K562 (cell line): ENCODE measurements around the gene PRKAG1. TPM values are rescaled to one million over a fixed set of nuclear protein-coding genes. Genes with fewer than 3 reads are reported as not detected.

Experiments used
- ATAC-seq: fragments of 200-7000 bp; cut with Tn5 transposase; 3 replicates; pipeline ENCODE4 v1.9.1; 2020; ENCODE audit warnings: moderate library complexity
- BruUV-seq: library from RNA; stranded (reverse); fragments of 400-500 nt; replicated peaks from 2 replicates; lab custom pipeline; 2021; lab: Mats Ljungman, UMichigan
- CTCF ChIA-PET: fragments of 300-600 bp; formaldehyde crosslinking; extraction: SDS; loops from one replicate; lab custom pipeline; 2021; ENCODE audit warnings: low intra/inter-chr PET ratio; lab: Yijun Ruan, JAX
- POLR2A ChIA-PET: fragments of 300-600, 350-650 bp; sonication (Branson Sonifier 250); formaldehyde crosslinking; extraction: SDS; loops from one replicate; lab custom pipeline; 2021; ENCODE audit warnings: antibody characterized with exemption, inconsistent platforms; lab: Yijun Ruan, JAX
- DNase-seq, 4 experiments: peaks; one replicate each; pipeline versions ENCODE4 v3.0.0 to v3.0.0-alpha.2; 2011 to 2018; ENCODE audit warnings: low spot score in 3 of 4, mixed read lengths in 3 of 4; ENCODE audit errors: extremely low read depth in 1 of 4
- FAIRE-seq: peaks from 2 replicates; lab custom pipeline; 2011; peaks lifted over from hg19 to GRCh38; lab: Jason Lieb, UNC
- H2AFZ ChIP-seq: 2 replicates; pipeline ENCODE4 v1.6.0; 2011; ENCODE audit warnings: low read depth, low read length, control low read depth, inconsistent platforms
- H3K27ac ChIP-seq: fragments of 200-600 bp; 3 replicates; pipeline ENCODE4 v1.8.0; 2011; ENCODE audit warnings: low read depth, mild to moderate bottlenecking, control low read depth, inconsistent platforms, low read length, moderate library complexity, mixed read lengths; ENCODE audit errors: extremely low read depth
- H3K27me3 ChIP-seq, 2 experiments: fragments of 300-600 bp in 1 of 2; 2 replicates in 1 of 2; 3 replicates in 1 of 2; pipeline versions ENCODE4 v1.6.0 to v1.8.0; 2011; ENCODE audit warnings: inconsistent platforms in 2 of 2, low read length in 2 of 2, mild to moderate bottlenecking in 1 of 2, mixed read lengths in 1 of 2, moderate library complexity in 1 of 2; ENCODE audit not compliant: control insufficient read depth in 2 of 2, insufficient read depth in 2 of 2
- H3K36me3 ChIP-seq: fragments of 300-600 bp; 3 replicates; pipeline ENCODE4 v1.8.0; 2011; ENCODE audit warnings: mild to moderate bottlenecking, low read length, inconsistent platforms; ENCODE audit not compliant: control insufficient read depth, insufficient read depth
- H3K4me1 ChIP-seq, 2 experiments: fragments of 200-600 bp in 1 of 2; replicated peaks in 1 of 2; 2 replicates in 1 of 2; 3 replicates in 1 of 2; pipeline versions ENCODE4 v1.5.1 to v1.8.0; 2011; ENCODE audit warnings: inconsistent platforms in 2 of 2, low read length in 2 of 2, mild to moderate bottlenecking in 1 of 2, mixed read lengths in 1 of 2, moderate library complexity in 1 of 2; ENCODE audit not compliant: control insufficient read depth in 2 of 2, insufficient read depth in 2 of 2
- H3K4me2 ChIP-seq: 2 replicates; pipeline ENCODE4 v1.6.1; 2011; ENCODE audit warnings: low read length, control low read depth, inconsistent platforms, mixed read lengths; ENCODE audit not compliant: insufficient read depth
- H3K4me3 ChIP-seq: fragments of 200-600 bp; sonication (generic), shearing (Covaris generic); 2 replicates; pipeline ENCODE4 v1.5.1; 2016; ENCODE audit warnings: control low read depth, inconsistent platforms
- H3K79me2 ChIP-seq: fragments of 200-600 bp; 3 replicates; pipeline ENCODE4 v1.8.0; 2011; ENCODE audit warnings: low read length, inconsistent platforms; ENCODE audit not compliant: control insufficient read depth, insufficient read depth
- H3K9ac ChIP-seq, 2 experiments: 2 replicates each; pipeline versions ENCODE4 v1.6.0 to v1.6.1; 2011; ENCODE audit warnings: low read depth in 2 of 2, low read length in 2 of 2, control low read depth in 1 of 2, inconsistent platforms in 1 of 2, mild to moderate bottlenecking in 1 of 2, mixed read lengths in 1 of 2; ENCODE audit not compliant: insufficient read depth in 1 of 2
- H3K9me1 ChIP-seq: one replicate; pipeline ENCODE4 v1.6.0; 2011; ENCODE audit warnings: inconsistent platforms, mild to moderate bottlenecking, low read length, moderate library complexity; ENCODE audit not compliant: control insufficient read depth, insufficient read depth
- H3K9me3 ChIP-seq: replicated peaks from 2 replicates; pipeline ENCODE4 v1.5.1; 2011; ENCODE audit warnings: low read depth, low read length, inconsistent platforms; ENCODE audit not compliant: control insufficient read depth, insufficient read depth
- H4K20me1 ChIP-seq: replicated peaks from 2 replicates; pipeline ENCODE4 v1.6.1; 2011; ENCODE audit warnings: low read length, inconsistent platforms, mixed read lengths; ENCODE audit not compliant: control insufficient read depth, insufficient read depth
- C11orf30 ChIP-seq: fragments of 450-650 bp; IDR thresholded peaks from 2 replicates; pipeline ENCODE4 v1.6.1; 2016; ENCODE audit warnings: low read depth, mild to moderate bottlenecking
- CEBPB ChIP-seq: fragments of 450-650 bp; IDR thresholded peaks from 2 replicates; pipeline ENCODE4 v1.6.1; 2016; ENCODE audit warnings: missing genetic modification characterization, missing compliant biosample characterization
- CXXC5 ChIP-seq: fragments of 250-450 bp; sonication (Bioruptor Pico); IDR thresholded peaks from 2 replicates; pipeline ENCODE4 v1.8.0; 2022; ENCODE audit warnings: inconsistent platforms, mild to moderate bottlenecking, moderate library complexity
- ETV1 ChIP-seq: fragments of 450-650 bp; conservative IDR thresholded peaks from 2 replicates; pipeline ENCODE4 v1.6.1; 2016; ENCODE audit warnings: missing genetic modification characterization, control low read depth, low read depth, missing compliant biosample characterization
- GABPB1 ChIP-seq: sonication (generic); formaldehyde crosslinking; IDR thresholded peaks from 2 replicates; pipeline ENCODE4 v1.8.0; 2022; ENCODE audit warnings: mild to moderate bottlenecking, missing genetic modification reagents
- HDAC1 ChIP-seq, 2 experiments: fragments of 450-650 bp; IDR thresholded peaks; 2 replicates each; pipeline ENCODE4 v1.6.1; 2016 to 2017; ENCODE audit warnings: inconsistent platforms in 1 of 2, mild to moderate bottlenecking in 1 of 2, moderate library complexity in 1 of 2
- JUND ChIP-seq, 2 experiments: IDR thresholded peaks; 2 replicates in 1 of 2; 3 replicates in 1 of 2; pipeline ENCODE4 v1.6.1; 2011; ENCODE audit warnings: borderline replicate concordance in 2 of 2, low read depth in 2 of 2, low read length in 2 of 2, improper control_type of control experiment in 1 of 2, missing biosample characterization in 1 of 2, missing genetic modification characterization in 1 of 2, missing genetic modification reagents in 1 of 2
- KDM2B ChIP-seq: fragments of 250-450 bp; sonication (Bioruptor Pico); IDR thresholded peaks from 2 replicates; pipeline ENCODE4 v1.8.0; 2021; ENCODE audit warnings: mild to moderate bottlenecking, moderate library complexity
- SIX5 ChIP-seq, 2 experiments: IDR thresholded peaks; 2 replicates each; pipeline ENCODE4 v1.6.1; 2011; ENCODE audit warnings: low read length in 2 of 2, borderline replicate concordance in 1 of 2, low read depth in 1 of 2, mild to moderate bottlenecking in 1 of 2, moderate library complexity in 1 of 2; ENCODE audit not compliant: insufficient read depth in 1 of 2
- SMC3 ChIP-seq: conservative IDR thresholded peaks from 2 replicates; pipeline ENCODE4 v1.6.1; 2011; ENCODE audit warnings: low read depth, low read length, improper control_type of control experiment; ENCODE audit not compliant: insufficient read depth
- TRIM24 ChIP-seq, 2 experiments: fragments of 450-650 bp; IDR thresholded peaks; 2 replicates each; pipeline ENCODE4 v1.6.1; 2016
- ZFP36 ChIP-seq: fragments of 150-350 bp; IDR thresholded peaks from 2 replicates; pipeline ENCODE4 v1.6.1; 2018; ENCODE audit warnings: low read length, low read depth; ENCODE audit not compliant: partially characterized antibody
- ZNF197 ChIP-seq: fragments of 200-800 bp; sonication (Bioruptor generic); IDR thresholded peaks from 2 replicates; pipeline ENCODE4 v1.6.1; 2016; ENCODE audit warnings: low read depth, missing genetic modification characterization, missing compliant biosample characterization
- WGBS: fragments of 100-300 bp; shearing (Covaris generic); methylation state at CpG from one replicate; pipeline ENCODE4 v1.1.6; 2016; ENCODE audit warnings: low coverage, mixed read lengths; ENCODE audit not compliant: insufficient coverage; ENCODE audit errors: missing lambda C conversion rate; 5-methylcytosine and 5-hydroxymethylcytosine counted together
- in situ Hi-C: fragments of 300-500 bp; cut with MboI; formaldehyde crosslinking; loops from 4 replicates; pipeline ENCODE4 v1.15.0; 2018; ENCODE audit warnings: inconsistent platforms, mixed read lengths
- intact Hi-C: fragments of 100-400 bp; cut with micrococcal nuclease; formaldehyde crosslinking; loops from 2 replicates; pipeline ENCODE4 v1.14.2; 2022
- polyA plus RNA-seq, 8 experiments: library from polyadenylated mRNA; depleted of rRNA in 4 of 8; stranded (reverse) in 5 of 8; unstranded in 3 of 8; fragments of >200 nt; fragmentation: Nextera tagmentation in 2 of 8; fragmentation: Illumina TruSeq in 1 of 8; extraction: Ambion mirVana in 2 of 8; extraction: Trizol in 1 of 8; gene quantifications; 2 replicates each; pipeline versions ENCODE4 v1.2.1 to v1.2.3, GENCODE V29; 2011 to 2014; ENCODE audit warnings: inconsistent platforms in 1 of 8, missing spikeins in 1 of 8
- total RNA-seq, 7 experiments: library from RNA; depleted of rRNA in 6 of 7; stranded (reverse); fragments of >200 nt in 6 of 7; fragmentation: Illumina TruSeq in 2 of 7; extraction: Trizol in 2 of 7; gene quantifications; 2 replicates each; pipeline versions ENCODE4 v1.2.1 to v1.2.3, GENCODE V29; 2011 to 2021; ENCODE audit warnings: low replicate concordance in 1 of 7
- TF ChIP-seq, protein P1 (sequence below), 2 experiments: fragments of 450-650 bp; conservative IDR thresholded peaks; 2 replicates each; pipeline ENCODE4 v1.6.1; 2017; ENCODE audit warnings: mild to moderate bottlenecking in 2 of 2, moderate library complexity in 2 of 2
- TF ChIP-seq, protein P2 (sequence below): conservative IDR thresholded peaks from 2 replicates; pipeline ENCODE4 v1.6.1; 2011; ENCODE audit warnings: low read depth, mild to moderate bottlenecking, low read length; ENCODE audit not compliant: control insufficient read depth
- TF ChIP-seq, protein P3 (sequence below): fragments of 250-450 bp; sonication (Bioruptor Pico); IDR thresholded peaks from 2 replicates; pipeline ENCODE4 v1.8.0; 2022; ENCODE audit warnings: moderate library complexity, mild to moderate bottlenecking, inconsistent platforms

PRKAG1 gene
- total and polyA plus RNA-seq, 9 of the 15 experiments (the other 6 are each of a cell fraction or from before 2014, with no cell fraction given), result 51.1 to 126 (median 79.1) TPM

DNA sequence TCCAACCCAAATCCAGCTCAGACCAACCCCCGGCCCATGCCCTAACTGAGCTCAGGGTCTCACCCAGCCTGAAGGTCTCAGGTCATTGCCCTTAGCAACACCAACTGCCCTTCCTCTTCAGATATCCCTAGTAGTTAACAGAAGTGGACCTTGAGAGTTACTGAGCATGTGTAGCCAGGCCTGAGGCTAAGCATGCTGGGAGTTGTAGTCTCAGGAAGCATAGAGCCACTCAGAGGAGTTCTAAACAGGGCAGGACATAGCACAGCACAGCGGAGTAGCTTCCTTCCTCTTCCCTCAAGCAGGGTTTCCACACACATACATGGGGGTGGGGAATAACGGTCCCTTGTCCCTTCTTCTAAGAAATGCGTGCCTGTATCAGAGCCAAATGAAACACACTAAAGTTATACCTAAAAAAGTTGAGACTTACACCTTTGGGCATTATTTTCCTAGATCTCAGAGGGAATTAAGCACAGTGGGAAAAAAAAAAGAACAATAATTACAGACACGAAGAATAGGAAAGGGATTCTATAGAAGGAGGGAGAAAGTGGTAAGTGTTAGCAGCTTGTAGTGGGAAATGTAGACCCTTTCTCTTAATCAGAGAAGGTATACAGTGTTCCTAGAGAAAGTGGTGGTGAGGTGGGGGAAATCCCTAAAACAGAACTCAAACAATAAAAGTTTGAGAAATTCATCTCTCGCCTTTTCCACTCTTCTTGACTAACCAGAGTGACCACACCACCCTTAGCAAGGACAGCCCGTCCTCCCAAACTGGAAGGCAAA lies 37.6 kb upstream of the PRKAG1 start:
- Histone ChIP-seq H3K27me3 (no peaks in the 10 kb centered on the region), H3K79me2 (peaks cover 80% of the 10 kb centered on the region), H3K4me2 (peak overlapping the region; percentile 94), H3K4me3 (peak overlapping the region; percentile 94), H2AFZ (no peak overlapping the region), H3K27ac (peak overlapping the region; percentile 65), H3K36me3 (peaks cover 59% of the 10 kb centered on the region), H3K9me1 (peaks cover 4% of the 10 kb centered on the region), H4K20me1 (peaks cover 51% of the 10 kb centered on the region), H3K9me3 (no peaks in the 10 kb centered on the region), H3K9ac (peak overlapping the region; percentile 96 to 98; a peak in 3 of 4 replicates), H3K4me1 (peaks cover 12 to 19% of the 10 kb centered on the region in 2 experiments; a peak in 4 of 5 replicates)
- peak; percentile 88 for ATAC-seq
- CTCF ChIA-PET, result no interaction called here
- peak; percentile 100 for FAIRE-seq
- BruUV-seq, result no TSS peak
- DNase-seq, result peak; percentile 65 to 87 (median 78)
- WGBS, result 13% methylated on average over 7 of the region's 7 CpGs
- in situ Hi-C loops, result no loop called here
- POLR2A ChIA-PET, result interaction anchor here (0.6 to 6.4 kb wide), 12 partner anchors 9 to 211 kb away, joined by 3 to 40 read pairs (median 4); partner anchors contain the start of genes RHEBL1 and TUBA1B
- intact Hi-C loops, result no loop called here
- TF ChIP-seq CXXC5 (CRISPR knock-in tag) (peak; percentile 51), ETV1 (tag) (peak; percentile 84), SMC3 (0 out of 2 replicates have a peak, but pooled peaks have one; percentile 2), KDM2B (CRISPR knock-in tag) (no peak), CEBPB (tag) (peak; percentile 53), ZNF197 (CRISPR knock-in tag) (no peak), C11orf30 (no peak), JUND (IDR thresholded peaks at IDR 0.05; ENCODE audit: borderline replicate concordance, low read depth, low read length) (peak; percentile 23; the same call in 1 of the 2 replicates), JUND (tag; IDR thresholded peaks at IDR 0.05; ENCODE audit: borderline replicate concordance, low read depth, low read length) (no peak; the same call in 2 of the 3 replicates), HDAC1 (IDR thresholded peaks at IDR 0.05) (peak in 1 of 2 experiments; percentile 15; a peak in 1 of 4 replicates), ZFP36 (peak; percentile 95), GABPB1 (CRISPR knock-in tag) (peak; percentile 67; the same call in 1 of the 2 replicates), SIX5 (IDR thresholded peaks at IDR 0.05; ENCODE audit: borderline replicate concordance in 1 of 2, insufficient read depth in 1 of 2, low read depth in 1 of 2, low read length in 2 of 2) (peak; percentile 74 to 80), TRIM24 (IDR thresholded peaks at IDR 0.05) (peak in 1 of 2 experiments; percentile 47; a peak in 2 of 4 replicates)
- TF ChIP-seq, protein P1, sequence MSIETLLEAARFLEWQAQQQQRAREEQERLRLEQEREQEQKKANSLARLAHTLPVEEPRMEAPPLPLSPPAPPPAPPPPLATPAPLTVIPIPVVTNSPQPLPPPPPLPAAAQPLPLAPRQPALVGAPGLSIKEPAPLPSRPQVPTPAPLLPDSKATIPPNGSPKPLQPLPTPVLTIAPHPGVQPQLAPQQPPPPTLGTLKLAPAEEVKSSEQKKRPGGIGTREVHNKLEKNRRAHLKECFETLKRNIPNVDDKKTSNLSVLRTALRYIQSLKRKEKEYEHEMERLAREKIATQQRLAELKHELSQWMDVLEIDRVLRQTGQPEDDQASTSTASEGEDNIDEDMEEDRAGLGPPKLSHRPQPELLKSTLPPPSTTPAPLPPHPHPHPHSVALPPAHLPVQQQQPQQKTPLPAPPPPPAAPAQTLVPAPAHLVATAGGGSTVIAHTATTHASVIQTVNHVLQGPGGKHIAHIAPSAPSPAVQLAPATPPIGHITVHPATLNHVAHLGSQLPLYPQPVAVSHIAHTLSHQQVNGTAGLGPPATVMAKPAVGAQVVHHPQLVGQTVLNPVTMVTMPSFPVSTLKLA (conservative IDR thresholded peaks at IDR 0.05), result peak in 1 of 2 experiments; percentile 35; a peak in 2 of 4 replicates
- TF ChIP-seq, protein P2, sequence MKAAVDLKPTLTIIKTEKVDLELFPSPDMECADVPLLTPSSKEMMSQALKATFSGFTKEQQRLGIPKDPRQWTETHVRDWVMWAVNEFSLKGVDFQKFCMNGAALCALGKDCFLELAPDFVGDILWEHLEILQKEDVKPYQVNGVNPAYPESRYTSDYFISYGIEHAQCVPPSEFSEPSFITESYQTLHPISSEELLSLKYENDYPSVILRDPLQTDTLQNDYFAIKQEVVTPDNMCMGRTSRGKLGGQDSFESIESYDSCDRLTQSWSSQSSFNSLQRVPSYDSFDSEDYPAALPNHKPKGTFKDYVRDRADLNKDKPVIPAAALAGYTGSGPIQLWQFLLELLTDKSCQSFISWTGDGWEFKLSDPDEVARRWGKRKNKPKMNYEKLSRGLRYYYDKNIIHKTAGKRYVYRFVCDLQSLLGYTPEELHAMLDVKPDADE, result peak; percentile 84; the same call in 1 of the 2 replicates
- TF ChIP-seq, protein P3, sequence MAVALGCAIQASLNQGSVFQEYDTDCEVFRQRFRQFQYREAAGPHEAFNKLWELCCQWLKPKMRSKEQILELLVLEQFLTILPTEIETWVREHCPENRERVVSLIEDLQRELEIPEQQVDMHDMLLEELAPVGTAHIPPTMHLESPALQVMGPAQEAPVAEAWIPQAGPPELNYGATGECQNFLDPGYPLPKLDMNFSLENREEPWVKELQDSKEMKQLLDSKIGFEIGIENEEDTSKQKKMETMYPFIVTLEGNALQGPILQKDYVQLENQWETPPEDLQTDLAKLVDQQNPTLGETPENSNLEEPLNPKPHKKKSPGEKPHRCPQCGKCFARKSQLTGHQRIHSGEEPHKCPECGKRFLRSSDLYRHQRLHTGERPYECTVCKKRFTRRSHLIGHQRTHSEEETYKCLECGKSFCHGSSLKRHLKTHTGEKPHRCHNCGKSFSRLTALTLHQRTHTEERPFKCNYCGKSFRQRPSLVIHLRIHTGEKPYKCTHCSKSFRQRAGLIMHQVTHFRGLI (CRISPR knock-in tag), result no peak
